CD14-positive monocyte (primary cell): ENCODE results near the gene FAM120A. TPM values are rescaled to one million over a fixed set of nuclear protein-coding genes. Genes with fewer than 3 reads are reported as not detected.

Source experiments
- DNase-seq, 3 donors: peaks; one replicate each; pipeline ENCODE4 v3.0.0-alpha.2; 2011 to 2022
- H2AFZ ChIP-seq: 2 replicates; pipeline ENCODE4 v1.6.0; 2012; ENCODE audit warnings: mild to moderate bottlenecking, low read depth, low read length, inconsistent platforms; ENCODE audit not compliant: insufficient read depth, poor library complexity, severe bottlenecking
- H3K27ac ChIP-seq, 2 donors: 1 replicate in 1 of 2; 2 replicates in 1 of 2; pipeline ENCODE4 v1.5.1; 2012 to 2013; ENCODE audit warnings: low read length in 2 of 2, control low read depth in 1 of 2, inconsistent platforms in 1 of 2, low read depth in 1 of 2, mild to moderate bottlenecking in 1 of 2
- H3K27me3 ChIP-seq, 2 donors: one replicate each; pipeline versions ENCODE4 v1.6.0 to v1.6.1; 2011 to 2013; ENCODE audit warnings: low read length in 2 of 2; ENCODE audit not compliant: control insufficient read depth in 2 of 2, insufficient read depth in 2 of 2
- H3K36me3 ChIP-seq, 2 donors: replicated peaks in 1 of 2; 1 replicate in 1 of 2; 2 replicates in 1 of 2; pipeline versions ENCODE4 v1.5.1 to v1.6.1; 2012 to 2013; ENCODE audit warnings: low read length in 2 of 2, control low read depth in 1 of 2, inconsistent platforms in 1 of 2, mild to moderate bottlenecking in 1 of 2; ENCODE audit not compliant: insufficient read depth in 2 of 2, control insufficient read depth in 1 of 2
- H3K4me1 ChIP-seq, 2 donors: 1 replicate in 1 of 2; 2 replicates in 1 of 2; pipeline versions ENCODE4 v1.5.1 to v1.6.1; 2012 to 2013; ENCODE audit warnings: low read length in 2 of 2, control low read depth in 1 of 2, inconsistent platforms in 1 of 2, mild to moderate bottlenecking in 1 of 2, moderate library complexity in 1 of 2; ENCODE audit not compliant: insufficient read depth in 2 of 2, control insufficient read depth in 1 of 2
- H3K4me2 ChIP-seq: replicated peaks from 2 replicates; pipeline ENCODE3; 2012; ENCODE audit warnings: low read length, moderate library complexity, mild to moderate bottlenecking; ENCODE audit not compliant: poor library complexity, severe bottlenecking; ENCODE audit errors: extremely low read depth
- H3K4me3 ChIP-seq, 3 experiments: fragments of 200-600 bp in 1 of 3; sonication (generic) in 1 of 3; replicated peaks in 1 of 3; 1 replicate in 2 of 3; 2 replicates in 1 of 3; pipeline ENCODE4 v1.5.1; 2011 to 2013; ENCODE audit warnings: low read length in 3 of 3, mild to moderate bottlenecking in 3 of 3, control low read depth in 2 of 3, low read depth in 2 of 3, inconsistent platforms in 1 of 3, moderate library complexity in 1 of 3
- H3K79me2 ChIP-seq: 2 replicates; pipeline ENCODE4 v1.6.0; 2012; ENCODE audit warnings: mild to moderate bottlenecking, control low read depth, inconsistent platforms, low read length, moderate library complexity; ENCODE audit not compliant: insufficient read depth
- H3K9ac ChIP-seq: 2 replicates; pipeline ENCODE4 v1.6.0; 2017; ENCODE audit warnings: low read length, mild to moderate bottlenecking; ENCODE audit not compliant: insufficient read depth, poor library complexity, severe bottlenecking
- H3K9me3 ChIP-seq, 2 donors: replicated peaks in 1 of 2; 1 replicate in 1 of 2; 2 replicates in 1 of 2; pipeline versions ENCODE4 v1.5.1 to v1.6.1; 2012 to 2013; ENCODE audit warnings: low read length in 2 of 2, control low read depth in 1 of 2; ENCODE audit not compliant: control insufficient read depth in 1 of 2, insufficient read depth in 1 of 2
- H4K20me1 ChIP-seq: 2 replicates; pipeline ENCODE4 v1.6.0; 2012; ENCODE audit warnings: mild to moderate bottlenecking, low read length, control low read depth, moderate library complexity; ENCODE audit not compliant: insufficient read depth
- H3K27ac Mint-ChIP-seq, 7 donors: one replicate each; pipeline ENCODE4 v1.8.0; 2020; ENCODE audit warnings: mild to moderate bottlenecking in 7 of 7, mixed read lengths in 7 of 7, moderate library complexity in 6 of 7, inconsistent platforms in 2 of 7
- H3K27me3 Mint-ChIP-seq, 3 donors: one replicate each; pipeline ENCODE4 v1.8.0; 2021 to 2022; ENCODE audit warnings: low read depth in 3 of 3, mild to moderate bottlenecking in 3 of 3, mixed read lengths in 3 of 3, moderate library complexity in 3 of 3, inconsistent platforms in 1 of 3
- H3K36me3 Mint-ChIP-seq, 2 donors: one replicate each; pipeline ENCODE4 v1.8.0; 2020; ENCODE audit warnings: mixed read lengths in 2 of 2, inconsistent platforms in 1 of 2, mild to moderate bottlenecking in 1 of 2
- H3K4me1 Mint-ChIP-seq: one replicate; pipeline ENCODE4 v1.8.0; 2020; ENCODE audit warnings: mild to moderate bottlenecking, mixed read lengths
- H3K4me3 Mint-ChIP-seq, 2 donors: one replicate each; pipeline ENCODE4 v1.8.0; 2020; ENCODE audit warnings: mild to moderate bottlenecking in 2 of 2, mixed read lengths in 2 of 2, moderate library complexity in 1 of 2
- H3K9me3 Mint-ChIP-seq, 7 donors: one replicate each; pipeline ENCODE4 v1.8.0; 2020 to 2022; ENCODE audit warnings: mixed read lengths in 7 of 7, mild to moderate bottlenecking in 6 of 7, moderate library complexity in 6 of 7, inconsistent platforms in 2 of 7
- WGBS: methylation state at CpG from one replicate; pipeline ENCODE4 v1.1.5; 2013; ENCODE audit warnings: missing lambda C conversion rate; ENCODE audit not compliant: insufficient coverage; 5-methylcytosine and 5-hydroxymethylcytosine counted together
- intact Hi-C, 2 donors: fragments of 100-400 bp; cut with micrococcal nuclease; formaldehyde crosslinking; loops; one replicate each; pipeline versions ENCODE4 v1.15.0 to v1.15.1; 2023
- polyA plus RNA-seq, 3 donors: library from polyadenylated mRNA; depleted of rRNA in 1 of 3; unstranded in 2 of 3; stranded (reverse) in 1 of 3; fragments of 300-500 nt in 2 of 3; fragments of >200 nt in 1 of 3; fragmentation: Illumina TruSeq in 2 of 3; gene quantifications; 1 replicate in 2 of 3; 2 replicates in 1 of 3; pipeline ENCODE4 v1.2.3, GENCODE V29; 2012 to 2021
- TF ChIP-seq, protein P1 (sequence below): fragments of 200-600 bp; IDR thresholded peaks from one replicate; pipeline ENCODE4 v1.8.0; 2022; ENCODE audit warnings: antibody characterized with exemption, mild to moderate bottlenecking

FAM120A gene
- polyA plus RNA-seq, 3 donors = 10.4 to 76.6 (median 12.7) TPM

GRCh38 chr9:93434056-93434455, 17.4 kb upstream of the FAM120A start:
- TF ChIP-seq, protein P1, sequence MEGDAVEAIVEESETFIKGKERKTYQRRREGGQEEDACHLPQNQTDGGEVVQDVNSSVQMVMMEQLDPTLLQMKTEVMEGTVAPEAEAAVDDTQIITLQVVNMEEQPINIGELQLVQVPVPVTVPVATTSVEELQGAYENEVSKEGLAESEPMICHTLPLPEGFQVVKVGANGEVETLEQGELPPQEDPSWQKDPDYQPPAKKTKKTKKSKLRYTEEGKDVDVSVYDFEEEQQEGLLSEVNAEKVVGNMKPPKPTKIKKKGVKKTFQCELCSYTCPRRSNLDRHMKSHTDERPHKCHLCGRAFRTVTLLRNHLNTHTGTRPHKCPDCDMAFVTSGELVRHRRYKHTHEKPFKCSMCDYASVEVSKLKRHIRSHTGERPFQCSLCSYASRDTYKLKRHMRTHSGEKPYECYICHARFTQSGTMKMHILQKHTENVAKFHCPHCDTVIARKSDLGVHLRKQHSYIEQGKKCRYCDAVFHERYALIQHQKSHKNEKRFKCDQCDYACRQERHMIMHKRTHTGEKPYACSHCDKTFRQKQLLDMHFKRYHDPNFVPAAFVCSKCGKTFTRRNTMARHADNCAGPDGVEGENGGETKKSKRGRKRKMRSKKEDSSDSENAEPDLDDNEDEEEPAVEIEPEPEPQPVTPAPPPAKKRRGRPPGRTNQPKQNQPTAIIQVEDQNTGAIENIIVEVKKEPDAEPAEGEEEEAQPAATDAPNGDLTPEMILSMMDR = no peak
- no peaks in the 10 kb centered on the region for H3K27me3 ChIP-seq
- peaks cover 0 to 4% (median 0%) of the 10 kb centered on the region in 7 donors for H3K9me3 Mint-ChIP-seq
- H3K9ac ChIP-seq = no peak overlapping the region
- 100% methylated on average over 2 of the region's 3 CpGs for WGBS
- no peak for DNase-seq
- peaks cover 0 to 4% (median 3%) of the 10 kb centered on the region in 3 donors for H3K27me3 Mint-ChIP-seq
- no peaks in the 10 kb centered on the region for H3K9me3 ChIP-seq
- H3K36me3 Mint-ChIP-seq = peaks cover 0 to 1% of the 10 kb centered on the region in 2 donors
- H3K79me2 ChIP-seq = no peaks in the 10 kb centered on the region
- H3K4me3 ChIP-seq = no peak overlapping the region
- H3K4me1 ChIP-seq = no peaks in the 10 kb centered on the region
- no peaks in the 10 kb centered on the region for H3K36me3 ChIP-seq
- intact Hi-C loops = no loop called here
- no peak overlapping the region for H3K27ac ChIP-seq
- H3K4me2 ChIP-seq = no peak overlapping the region
- no peak overlapping the region for H3K4me3 Mint-ChIP-seq
- H2AFZ ChIP-seq = no peak overlapping the region
- no peaks in the 10 kb centered on the region for H4K20me1 ChIP-seq
- no peak overlapping the region for H3K27ac Mint-ChIP-seq
- peaks cover 6% of the 10 kb centered on the region for H3K4me1 Mint-ChIP-seq

DNA sequence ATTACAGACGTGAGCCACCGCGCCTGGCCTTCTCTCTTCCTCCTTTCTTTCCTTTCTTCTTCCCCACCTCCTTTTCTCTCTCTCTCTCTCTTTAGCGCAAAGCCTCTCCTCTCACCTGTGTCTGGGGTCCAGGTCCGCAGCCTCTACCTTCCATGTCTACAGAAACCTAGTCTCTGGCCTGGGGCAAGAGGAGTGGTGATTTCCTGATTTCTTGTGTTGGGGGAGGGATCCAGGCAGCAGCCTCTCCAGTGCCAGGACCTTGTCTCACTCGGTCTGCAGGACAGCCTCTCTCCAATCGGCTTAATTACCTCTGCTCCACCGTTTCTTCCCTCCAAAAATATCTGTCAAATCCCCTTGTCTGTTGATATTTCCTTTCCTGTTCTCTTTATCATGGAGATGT, 16.1 kb upstream of the FAM120A start:
- no peaks in the 10 kb centered on the region for H3K36me3 ChIP-seq
- TF ChIP-seq, protein P1 = no peak
- no peaks in the 10 kb centered on the region for H4K20me1 ChIP-seq
- no peak overlapping the region for H2AFZ ChIP-seq
- intact Hi-C loops = no loop called here
- H3K4me1 ChIP-seq = no peaks in the 10 kb centered on the region
- no peak for DNase-seq
- no peak overlapping the region for H3K4me3 ChIP-seq
- WGBS = no CpG with 5 or more reads among the region's 8 CpGs
- Mint-ChIP-seq H3K4me3 (no peak overlapping the region), H3K4me1 (peaks cover 6% of the 10 kb centered on the region), H3K27ac (no peak overlapping the region), H3K27me3 (peaks cover 0 to 2% (median 0%) of the 10 kb centered on the region in 3 donors), H3K9me3 (peaks cover 0 to 4% (median 0%) of the 10 kb centered on the region in 7 donors), H3K36me3 (peaks cover 0 to 1% of the 10 kb centered on the region in 2 donors)
- H3K9me3 ChIP-seq = no peaks in the 10 kb centered on the region
- no peak overlapping the region for H3K9ac ChIP-seq
- H3K27me3 ChIP-seq = no peaks in the 10 kb centered on the region
- no peak overlapping the region for H3K4me2 ChIP-seq
- H3K27ac ChIP-seq = no peak overlapping the region
- no peaks in the 10 kb centered on the region for H3K79me2 ChIP-seq
